Measurements from ENCODE around the gene PRELP.

- no peak for TF ChIP-seq POLR2A (IDR thresholded peaks at IDR 0.05)
- TF ChIP-seq, protein P1, sequence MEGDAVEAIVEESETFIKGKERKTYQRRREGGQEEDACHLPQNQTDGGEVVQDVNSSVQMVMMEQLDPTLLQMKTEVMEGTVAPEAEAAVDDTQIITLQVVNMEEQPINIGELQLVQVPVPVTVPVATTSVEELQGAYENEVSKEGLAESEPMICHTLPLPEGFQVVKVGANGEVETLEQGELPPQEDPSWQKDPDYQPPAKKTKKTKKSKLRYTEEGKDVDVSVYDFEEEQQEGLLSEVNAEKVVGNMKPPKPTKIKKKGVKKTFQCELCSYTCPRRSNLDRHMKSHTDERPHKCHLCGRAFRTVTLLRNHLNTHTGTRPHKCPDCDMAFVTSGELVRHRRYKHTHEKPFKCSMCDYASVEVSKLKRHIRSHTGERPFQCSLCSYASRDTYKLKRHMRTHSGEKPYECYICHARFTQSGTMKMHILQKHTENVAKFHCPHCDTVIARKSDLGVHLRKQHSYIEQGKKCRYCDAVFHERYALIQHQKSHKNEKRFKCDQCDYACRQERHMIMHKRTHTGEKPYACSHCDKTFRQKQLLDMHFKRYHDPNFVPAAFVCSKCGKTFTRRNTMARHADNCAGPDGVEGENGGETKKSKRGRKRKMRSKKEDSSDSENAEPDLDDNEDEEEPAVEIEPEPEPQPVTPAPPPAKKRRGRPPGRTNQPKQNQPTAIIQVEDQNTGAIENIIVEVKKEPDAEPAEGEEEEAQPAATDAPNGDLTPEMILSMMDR (IDR thresholded peaks at IDR 0.05 in 8 of 11, conservative IDR thresholded peaks at IDR 0.05 in 3 of 11) = no peak
Measured at GRCh38 chr1:203488539-203488938, 12.9 kb downstream of the PRELP start.

Data from spleen (tissue), 7 donors.